OCI-LY3 (cell line): Measurements from ENCODE around the gene USP21.

ENCODE experiments used
- CTCF ChIP-seq: fragments of 200-600, 300-600 bp; sonication (generic); IDR thresholded peaks from 2 replicates; pipeline ENCODE4 v1.5.1; 2014; ENCODE audit warnings: antibody characterized with exemption, low read length, low read depth
- EZH2phosphoT487 ChIP-seq: fragments of 200-600 bp; shearing (Covaris generic); IDR thresholded peaks from 2 replicates; pipeline ENCODE4 v1.6.1; 2018; ENCODE audit warnings: antibody characterized with exemption, mixed run types, low read depth

- TF ChIP-seq CTCF (no peak; the same call in 1 of the 2 replicates), EZH2phosphoT487 (no peak)
These were observed 18.6 kb downstream of the USP21 start for GRCh38 chr1:161177936-161178244.
